NCI-H748 (cell line): ENCODE data around the gene PTPN14.

Source experiments
- DNase-seq: peaks from one replicate; lab custom pipeline; 2025; ENCODE audit not compliant: unreplicated experiment; lab: John Stamatoyannopoulos, UW

The PTPN14 gene

GRCh38 chr1:214378492-214378891 lies 172.9 kb downstream of the PTPN14 start:
- DNase-seq, result no peak

- no peak for DNase-seq
These were observed 173.5 kb downstream of the PTPN14 start for GRCh38 chr1:214377886-214378285.

- no peak for DNase-seq
These were observed 173.9 kb downstream of the PTPN14 start for GRCh38 chr1:214377485-214377884.

GRCh38 chr1:214372092-214372491 lies 179.3 kb downstream of the PTPN14 start:
- no peak for DNase-seq

- no peak for DNase-seq
These were observed 180.8 kb downstream of the PTPN14 start for GRCh38 chr1:214370615-214371014.

- DNase-seq, result no peak
These were observed 182.0 kb downstream of the PTPN14 start for GRCh38 chr1:214369364-214369763.

GRCh38 chr1:214367841-214368240 lies 183.6 kb downstream of the PTPN14 start:
- DNase-seq, result no peak

GRCh38 chr1:214364786-214365295 lies 186.6 kb downstream of the PTPN14 start:
- DNase-seq, result no peak

- no peak for DNase-seq
These were observed 187.0 kb downstream of the PTPN14 start for GRCh38 chr1:214364386-214364785.

- no peak for DNase-seq
These were observed 188.0 kb downstream of the PTPN14 start for GRCh38 chr1:214363386-214363785.

- no peak for DNase-seq
These were observed 189.1 kb downstream of the PTPN14 start for GRCh38 chr1:214362188-214362882.

GRCh38 chr1:214361636-214362035 lies 189.8 kb downstream of the PTPN14 start:
- no peak for DNase-seq

- no peak for DNase-seq
These were observed 190.8 kb downstream of the PTPN14 start for GRCh38 chr1:214360525-214361164.

- no peak for DNase-seq
These were observed 191.3 kb downstream of the PTPN14 start for GRCh38 chr1:214360116-214360515.

- DNase-seq, result peak; percentile 1
These were observed 196.8 kb downstream of the PTPN14 start for GRCh38 chr1:214354440-214355148.

GRCh38 chr1:214352838-214353237 lies 198.6 kb downstream of the PTPN14 start:
- DNase-seq, result no peak

- DNase-seq, result no peak
These were observed 199.7 kb downstream of the PTPN14 start for GRCh38 chr1:214351551-214352277.

GRCh38 chr1:214349781-214350180 lies 201.6 kb downstream of the PTPN14 start:
- DNase-seq, result no peak

GRCh38 chr1:214349008-214349407 lies 202.4 kb downstream of the PTPN14 start:
- no peak for DNase-seq

GRCh38 chr1:214344897-214345296 lies 206.5 kb downstream of the PTPN14 start:
- DNase-seq, result no peak

- DNase-seq, result no peak
These were observed 208.9 kb downstream of the PTPN14 start for GRCh38 chr1:214342525-214342924.
